ENCODE measurements around the gene SOCS6. TPM values are rescaled to one million over a fixed set of nuclear protein-coding genes. Genes with fewer than 3 reads are reported as not detected.

Gene SOCS6
- total and polyA plus RNA-seq, 2 experiments from 2014 or later = 4.4 to 13.3 TPM

- no peak for TF ChIP-seq REST (IDR thresholded peaks at IDR 0.05; ENCODE audit: unreplicated experiment)
- no peak for TF ChIP-seq NANOG (IDR thresholded peaks at IDR 0.05; ENCODE audit: borderline replicate concordance)
- TF ChIP-seq EZH2phosphoT487 (IDR thresholded peaks at IDR 0.05; ENCODE audit: unreplicated experiment) = no peak
- no peak for TF ChIP-seq JUNB (IDR thresholded peaks at IDR 0.05; ENCODE audit: unreplicated experiment)
Observed at GRCh38 chr18:70294471-70295191, 5.8 kb downstream of the SOCS6 start (continued).

GRCh38 chr18:70295192-70296188, 6.6 kb downstream of the SOCS6 start:
- Histone ChIP-seq H3K79me2 (replicated peaks; ENCODE audit: insufficient read depth) (peaks cover 100% of the 10 kb centered on the region), H3K4me1 (ENCODE audit: insufficient read depth) (peaks cover 23% of the 10 kb centered on the region), H3K4me3 (no peak overlapping the region), H3K27me3 (ENCODE audit: insufficient read depth) (no peaks in the 10 kb centered on the region), H3K4me2 (no peak overlapping the region), H3K9me2 (ENCODE audit: insufficient read depth) (no peaks in the 10 kb centered on the region), H3K27ac (ENCODE audit: low read depth) (peak overlapping the region; percentile 37; the same call in 1 of the 2 replicates), H3K36me3 (ENCODE audit: insufficient read depth) (no peaks in the 10 kb centered on the region), H4K20me1 (replicated peaks; ENCODE audit: insufficient read depth) (peaks cover 9% of the 10 kb centered on the region), H2AFZ (no peak overlapping the region), H3F3A (replicated peaks; ENCODE audit: low read depth) (no peaks in the 10 kb centered on the region)
- Mint-ChIP-seq H3K9me3 (no peaks in the 10 kb centered on the region), H3K27me3 (ENCODE audit: insufficient read depth, low read depth, poor library complexity) (peaks cover 5% of the 10 kb centered on the region), H3K4me3 (no peak overlapping the region), H3K4me1 (peaks cover 50% of the 10 kb centered on the region), H3K36me3 (ENCODE audit: low read depth) (no peaks in the 10 kb centered on the region; the same call in 2 of the 3 replicates), H3K27ac (no peak overlapping the region)
- no peak for DNase-seq (ENCODE audit: low spot score)
- no peak for ATAC-seq
- no peak for TF ChIP-seq EZH2phosphoT487 (IDR thresholded peaks at IDR 0.05; ENCODE audit: unreplicated experiment)
- TF ChIP-seq CREB1 (CRISPR knock-in tag; IDR thresholded peaks at IDR 0.05; ENCODE audit: low read depth) = no peak
- TF ChIP-seq, protein P1, sequence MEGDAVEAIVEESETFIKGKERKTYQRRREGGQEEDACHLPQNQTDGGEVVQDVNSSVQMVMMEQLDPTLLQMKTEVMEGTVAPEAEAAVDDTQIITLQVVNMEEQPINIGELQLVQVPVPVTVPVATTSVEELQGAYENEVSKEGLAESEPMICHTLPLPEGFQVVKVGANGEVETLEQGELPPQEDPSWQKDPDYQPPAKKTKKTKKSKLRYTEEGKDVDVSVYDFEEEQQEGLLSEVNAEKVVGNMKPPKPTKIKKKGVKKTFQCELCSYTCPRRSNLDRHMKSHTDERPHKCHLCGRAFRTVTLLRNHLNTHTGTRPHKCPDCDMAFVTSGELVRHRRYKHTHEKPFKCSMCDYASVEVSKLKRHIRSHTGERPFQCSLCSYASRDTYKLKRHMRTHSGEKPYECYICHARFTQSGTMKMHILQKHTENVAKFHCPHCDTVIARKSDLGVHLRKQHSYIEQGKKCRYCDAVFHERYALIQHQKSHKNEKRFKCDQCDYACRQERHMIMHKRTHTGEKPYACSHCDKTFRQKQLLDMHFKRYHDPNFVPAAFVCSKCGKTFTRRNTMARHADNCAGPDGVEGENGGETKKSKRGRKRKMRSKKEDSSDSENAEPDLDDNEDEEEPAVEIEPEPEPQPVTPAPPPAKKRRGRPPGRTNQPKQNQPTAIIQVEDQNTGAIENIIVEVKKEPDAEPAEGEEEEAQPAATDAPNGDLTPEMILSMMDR (conservative IDR thresholded peaks at IDR 0.05; ENCODE audit: low read depth in 2 of 2) = no peak
- no peak for TF ChIP-seq ZNF114 (CRISPR knock-in tag; IDR thresholded peaks at IDR 0.05)
- TF ChIP-seq, protein P2, sequence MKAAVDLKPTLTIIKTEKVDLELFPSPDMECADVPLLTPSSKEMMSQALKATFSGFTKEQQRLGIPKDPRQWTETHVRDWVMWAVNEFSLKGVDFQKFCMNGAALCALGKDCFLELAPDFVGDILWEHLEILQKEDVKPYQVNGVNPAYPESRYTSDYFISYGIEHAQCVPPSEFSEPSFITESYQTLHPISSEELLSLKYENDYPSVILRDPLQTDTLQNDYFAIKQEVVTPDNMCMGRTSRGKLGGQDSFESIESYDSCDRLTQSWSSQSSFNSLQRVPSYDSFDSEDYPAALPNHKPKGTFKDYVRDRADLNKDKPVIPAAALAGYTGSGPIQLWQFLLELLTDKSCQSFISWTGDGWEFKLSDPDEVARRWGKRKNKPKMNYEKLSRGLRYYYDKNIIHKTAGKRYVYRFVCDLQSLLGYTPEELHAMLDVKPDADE (IDR thresholded peaks at IDR 0.05) = no peak
- TF ChIP-seq STAT1 (IDR thresholded peaks at IDR 0.05; ENCODE audit: unreplicated experiment) = no peak
- no peak for TF ChIP-seq ZNF331 (CRISPR knock-in tag; IDR thresholded peaks at IDR 0.05; ENCODE audit: low read depth)

Data from GM23338 (cell line).